Cardiac fibroblast (primary cell): ENCODE measurements around the gene HDAC9.

Experiments
- DNase-seq, 2 donors: peaks; one replicate each; pipeline versions ENCODE4 v3.0.0 to v3.0.0-alpha.2; 2010; ENCODE audit warnings: low read depth in 2 of 2
- H3K4me3 ChIP-seq, 2 donors: replicated peaks in 1 of 2; 1 replicate in 1 of 2; 2 replicates in 1 of 2; pipeline ENCODE4 v1.5.1; 2011; ENCODE audit warnings: low read depth in 2 of 2, low read length in 2 of 2, mild to moderate bottlenecking in 2 of 2, moderate library complexity in 1 of 2
- TF ChIP-seq, protein P1 (sequence below): IDR thresholded peaks from one replicate; pipeline ENCODE4 v1.5.1; 2011; ENCODE audit warnings: low read depth, mild to moderate bottlenecking, low read length, inconsistent platforms

The HDAC9 gene

DNA sequence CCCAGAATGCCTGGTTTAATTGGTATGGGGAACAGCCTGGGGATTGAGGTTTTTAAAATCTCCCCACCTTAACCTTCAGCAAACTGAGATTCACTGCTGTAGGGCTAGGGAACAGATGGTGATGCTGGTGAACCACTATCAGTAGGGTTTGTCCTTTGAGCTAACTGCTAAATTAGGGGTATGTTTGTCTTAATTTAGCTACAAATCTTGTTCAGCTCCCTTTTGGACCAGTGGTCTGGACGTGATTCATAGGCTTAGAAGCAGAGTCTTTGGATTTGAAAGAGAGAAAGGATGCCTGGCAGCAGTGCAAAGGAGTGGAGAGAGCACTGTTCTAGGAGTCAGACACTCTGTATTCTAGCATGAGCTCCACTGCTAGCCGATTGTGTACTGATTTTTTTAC lies 2.8 kb downstream of the HDAC9 start:
- TF ChIP-seq, protein P1, sequence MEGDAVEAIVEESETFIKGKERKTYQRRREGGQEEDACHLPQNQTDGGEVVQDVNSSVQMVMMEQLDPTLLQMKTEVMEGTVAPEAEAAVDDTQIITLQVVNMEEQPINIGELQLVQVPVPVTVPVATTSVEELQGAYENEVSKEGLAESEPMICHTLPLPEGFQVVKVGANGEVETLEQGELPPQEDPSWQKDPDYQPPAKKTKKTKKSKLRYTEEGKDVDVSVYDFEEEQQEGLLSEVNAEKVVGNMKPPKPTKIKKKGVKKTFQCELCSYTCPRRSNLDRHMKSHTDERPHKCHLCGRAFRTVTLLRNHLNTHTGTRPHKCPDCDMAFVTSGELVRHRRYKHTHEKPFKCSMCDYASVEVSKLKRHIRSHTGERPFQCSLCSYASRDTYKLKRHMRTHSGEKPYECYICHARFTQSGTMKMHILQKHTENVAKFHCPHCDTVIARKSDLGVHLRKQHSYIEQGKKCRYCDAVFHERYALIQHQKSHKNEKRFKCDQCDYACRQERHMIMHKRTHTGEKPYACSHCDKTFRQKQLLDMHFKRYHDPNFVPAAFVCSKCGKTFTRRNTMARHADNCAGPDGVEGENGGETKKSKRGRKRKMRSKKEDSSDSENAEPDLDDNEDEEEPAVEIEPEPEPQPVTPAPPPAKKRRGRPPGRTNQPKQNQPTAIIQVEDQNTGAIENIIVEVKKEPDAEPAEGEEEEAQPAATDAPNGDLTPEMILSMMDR = no peak
- H3K4me3 ChIP-seq = no peak overlapping the region
- no peak for DNase-seq

DNA sequence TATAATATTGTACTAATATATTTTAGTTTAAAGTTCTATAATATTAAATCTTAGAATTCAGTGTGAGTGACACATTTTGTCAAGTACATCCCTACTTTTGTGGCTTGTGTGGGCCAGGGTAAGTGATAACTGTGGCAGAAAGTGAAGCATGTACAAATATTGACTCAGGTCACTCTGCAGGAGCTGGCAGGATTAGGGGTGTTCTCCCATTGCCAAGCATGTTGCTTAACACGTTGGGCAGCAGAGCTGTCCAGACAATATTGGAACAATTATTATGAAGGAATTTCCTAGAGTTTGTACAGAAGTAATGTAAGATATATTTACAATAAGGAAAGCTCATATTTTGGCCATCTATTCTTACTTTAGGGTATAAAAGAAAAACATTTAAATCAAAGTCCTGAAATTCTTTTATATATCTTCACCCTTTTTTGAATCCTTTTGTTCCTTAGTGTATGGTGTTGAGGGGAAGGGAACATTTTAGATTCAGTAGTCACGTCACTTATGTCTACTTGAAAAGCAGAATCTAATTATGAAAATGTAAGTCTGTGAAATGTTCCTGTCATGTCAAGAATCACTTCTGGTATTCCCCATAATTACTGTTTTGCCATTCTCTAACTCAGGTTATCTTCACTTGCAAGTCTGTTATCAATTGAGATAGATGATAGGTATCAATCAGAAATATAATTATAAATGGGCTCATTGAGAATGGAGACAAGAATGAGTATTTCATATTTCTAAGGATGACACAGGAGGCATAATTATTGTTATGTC lies 4.0 kb downstream of the HDAC9 start:
- no peak overlapping the region for H3K4me3 ChIP-seq
- peak in 1 of 2 donors; percentile 27 for DNase-seq
- TF ChIP-seq, protein P1 = no peak

- no peak overlapping the region for H3K4me3 ChIP-seq
- TF ChIP-seq, protein P1 = no peak
- DNase-seq = peak in 1 of 2 donors; percentile 15
Measured at GRCh38 chr7:18503126-18503866, 7.7 kb downstream of the HDAC9 start.

GRCh38 chr7:18504965-18505364 lies 9.4 kb downstream of the HDAC9 start:
- no peak overlapping the region for H3K4me3 ChIP-seq
- no peak for DNase-seq
- TF ChIP-seq, protein P1 = no peak

- no peak overlapping the region for H3K4me3 ChIP-seq
- DNase-seq = peak; percentile 29 to 73
- TF ChIP-seq, protein P1 = no peak
Measured at GRCh38 chr7:18505870-18506460, 10.4 kb downstream of the HDAC9 start.

DNA sequence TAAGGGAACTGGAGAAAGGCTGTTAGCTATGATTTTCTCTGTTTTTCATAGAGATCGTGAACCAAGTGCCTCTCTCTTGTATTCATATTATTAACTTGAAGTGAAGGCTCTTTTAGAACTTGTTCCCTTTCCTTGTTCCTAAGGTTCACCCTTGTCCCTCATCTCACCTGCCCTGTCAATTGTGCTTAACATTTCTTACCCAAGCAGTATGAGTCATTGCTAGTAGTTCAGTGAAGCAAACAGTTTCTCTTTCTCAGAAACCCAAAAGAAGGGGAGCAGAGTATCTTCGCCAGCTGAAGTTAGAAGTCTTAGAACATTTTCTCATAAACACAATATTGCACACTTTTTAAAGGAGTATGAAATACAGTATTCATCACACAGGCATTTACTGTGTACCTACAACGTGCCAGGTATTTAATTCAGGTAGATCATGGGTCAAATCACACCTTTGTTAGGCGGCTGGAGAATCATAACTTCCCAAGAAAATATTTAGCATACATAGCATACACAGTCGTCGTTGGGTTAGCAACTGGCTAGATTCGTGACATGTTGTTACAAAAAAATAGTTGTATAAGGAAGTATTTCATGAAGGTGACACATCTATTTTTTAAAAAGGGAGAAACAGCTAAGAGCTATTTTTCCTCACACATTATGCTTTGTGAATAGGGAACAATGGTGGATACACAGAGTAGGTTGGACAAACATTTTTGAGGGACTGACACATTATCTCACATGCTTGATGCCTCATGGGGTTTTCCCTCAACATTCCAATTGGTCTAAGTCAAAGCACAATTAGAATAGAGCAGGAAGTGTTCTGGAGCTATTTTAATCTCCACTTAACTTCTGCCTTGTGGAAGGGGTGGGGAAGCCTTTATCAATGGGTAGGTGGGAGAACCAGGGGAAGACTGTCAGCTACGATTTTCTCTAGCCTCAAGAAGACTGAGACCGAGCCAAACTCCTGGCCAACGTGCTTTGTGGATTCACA lies 13.2 kb downstream of the HDAC9 start:
- peak overlapping the region in 1 of 2 donors; percentile 55 for H3K4me3 ChIP-seq
- DNase-seq = peak; percentile 84 to 99
- TF ChIP-seq, protein P1 = no peak
